ENCODE data around the gene PBX1.

The PBX1 gene

DNA sequence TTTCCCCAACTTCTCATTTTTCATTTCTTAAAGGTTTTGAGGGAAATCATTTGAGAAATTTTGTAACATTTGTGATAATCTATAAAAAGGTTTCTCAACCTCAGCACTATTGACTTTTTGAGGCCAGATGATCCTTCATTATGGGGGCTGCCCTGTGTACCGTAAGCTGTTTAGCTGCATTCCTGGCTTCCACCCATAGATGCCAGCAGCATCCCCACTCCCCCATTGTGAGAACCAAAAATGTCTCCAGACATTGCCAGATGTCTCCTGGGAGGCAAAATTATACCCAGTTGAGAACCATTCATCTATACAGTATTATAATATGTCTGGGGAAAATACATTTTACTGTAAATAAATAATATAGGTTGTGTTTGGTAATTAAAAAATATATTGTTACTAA is 146.0 kb downstream of the PBX1 start:
- DNase-seq, result no peak

DNA sequence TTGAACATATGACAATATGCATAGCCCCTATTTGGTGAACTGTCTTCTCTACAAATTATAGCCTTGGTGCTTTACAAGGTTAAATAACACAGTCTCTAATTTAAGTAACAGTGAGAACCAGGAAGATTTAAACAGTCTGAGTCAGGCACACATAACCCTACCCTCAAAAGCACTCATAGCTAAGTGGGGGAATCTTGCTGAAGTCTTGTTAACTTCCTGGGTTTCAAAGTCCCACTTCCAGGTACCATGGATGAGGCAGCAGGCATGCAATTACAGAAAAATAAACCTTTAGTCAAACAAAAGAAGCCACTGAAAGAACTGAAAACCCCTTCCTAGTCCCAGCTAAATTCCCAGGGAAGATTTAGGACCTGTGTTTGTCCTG is 147.6 kb downstream of the PBX1 start:
- DNase-seq, result no peak

DNA sequence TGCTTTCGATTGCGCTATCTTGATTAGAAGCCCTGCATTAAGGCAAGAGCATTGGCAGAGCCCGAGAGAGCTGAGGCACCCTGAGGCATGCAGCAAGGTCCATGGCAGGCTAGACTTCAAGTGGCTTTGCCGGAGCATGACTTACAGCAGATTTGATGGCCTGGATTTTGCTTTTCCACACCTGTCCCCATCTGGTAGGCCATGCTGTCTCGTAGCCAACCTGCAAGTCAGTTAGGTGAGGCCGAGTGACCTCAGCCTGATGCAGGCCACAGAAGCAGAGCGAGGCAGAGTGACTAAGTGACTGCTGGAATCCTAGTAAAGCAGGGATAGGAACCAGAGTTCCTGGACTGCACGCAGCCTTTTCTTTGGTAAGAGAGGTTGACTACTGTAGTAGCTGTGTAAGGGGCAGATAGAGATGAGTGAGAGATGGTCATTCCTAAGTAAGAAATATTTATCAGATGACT is 148.9 kb downstream of the PBX1 start:
- DNase-seq, result no peak

DNA sequence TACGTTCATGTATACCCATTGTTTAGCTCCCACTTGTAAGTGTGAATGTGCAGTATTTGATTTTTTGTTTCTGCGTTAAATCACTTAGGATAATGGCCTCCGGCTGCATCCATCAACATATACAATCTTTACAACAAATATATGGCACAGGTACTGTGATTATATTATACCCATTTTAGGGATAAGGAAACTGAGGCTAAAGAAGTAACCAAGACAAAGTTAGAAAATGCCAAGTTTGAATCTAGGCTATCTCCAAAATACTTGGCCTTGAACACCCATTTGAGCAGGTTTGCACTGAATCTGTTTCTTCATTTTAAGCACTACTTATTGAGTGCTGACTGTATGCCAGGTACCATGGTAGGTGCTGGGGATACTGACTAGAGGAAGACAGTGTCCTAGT is 149.6 kb downstream of the PBX1 start:
- no peak for DNase-seq

DNA sequence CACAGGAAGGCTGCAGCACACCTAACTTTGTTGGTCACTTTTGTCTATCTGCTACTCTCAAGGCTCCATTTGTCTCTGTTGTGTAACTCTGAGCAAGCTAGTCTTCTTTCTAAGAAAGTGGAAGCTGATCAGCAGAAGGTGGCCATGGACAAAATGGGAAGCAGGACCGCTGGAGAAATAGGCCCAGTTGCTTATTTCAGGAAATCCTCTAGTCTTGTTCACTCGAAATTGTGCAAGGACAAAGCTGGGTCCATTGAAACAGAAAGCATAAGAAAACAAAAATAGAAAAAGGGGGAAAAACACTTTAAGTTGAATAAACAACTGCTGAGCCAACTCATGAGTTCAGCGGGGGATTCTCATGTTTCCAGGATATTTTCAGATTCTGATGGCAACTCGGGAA is 150.1 kb downstream of the PBX1 start:
- DNase-seq, result no peak

DNA sequence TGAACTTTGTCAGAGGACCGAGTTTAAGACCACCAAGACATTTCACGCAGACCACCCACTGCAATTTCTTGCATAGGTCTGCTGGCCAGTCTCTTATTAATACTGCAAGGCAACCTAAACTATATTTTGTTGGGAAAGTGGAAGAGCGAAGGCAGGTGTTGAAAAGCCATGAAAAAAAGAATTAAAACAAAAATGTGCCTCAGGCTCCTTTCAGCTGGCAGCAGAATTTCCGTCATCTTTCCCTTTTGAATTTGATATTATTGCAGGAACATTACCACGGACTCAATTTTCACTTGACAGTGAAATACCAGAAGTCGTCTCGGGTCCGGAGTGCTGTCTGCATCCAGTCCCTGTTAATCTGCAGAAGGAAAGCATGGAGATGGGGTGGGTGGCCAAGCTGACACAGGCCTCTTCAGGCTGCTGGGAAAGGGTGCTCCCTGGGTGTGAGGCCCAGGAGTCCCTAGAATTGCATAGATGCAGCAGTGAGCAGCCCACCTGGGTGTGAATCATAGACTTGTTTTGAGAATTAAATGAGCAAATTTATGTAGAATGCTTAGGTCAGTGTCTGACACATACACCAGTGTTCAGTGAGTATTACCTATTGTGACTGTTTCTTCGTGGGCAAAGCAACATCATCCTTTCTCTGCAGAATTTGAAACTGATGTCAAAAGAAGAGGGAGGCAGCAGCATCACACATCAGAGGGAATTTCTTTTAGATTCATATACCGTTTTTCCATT is 150.7 kb downstream of the PBX1 start:
- DNase-seq, result no peak

DNA sequence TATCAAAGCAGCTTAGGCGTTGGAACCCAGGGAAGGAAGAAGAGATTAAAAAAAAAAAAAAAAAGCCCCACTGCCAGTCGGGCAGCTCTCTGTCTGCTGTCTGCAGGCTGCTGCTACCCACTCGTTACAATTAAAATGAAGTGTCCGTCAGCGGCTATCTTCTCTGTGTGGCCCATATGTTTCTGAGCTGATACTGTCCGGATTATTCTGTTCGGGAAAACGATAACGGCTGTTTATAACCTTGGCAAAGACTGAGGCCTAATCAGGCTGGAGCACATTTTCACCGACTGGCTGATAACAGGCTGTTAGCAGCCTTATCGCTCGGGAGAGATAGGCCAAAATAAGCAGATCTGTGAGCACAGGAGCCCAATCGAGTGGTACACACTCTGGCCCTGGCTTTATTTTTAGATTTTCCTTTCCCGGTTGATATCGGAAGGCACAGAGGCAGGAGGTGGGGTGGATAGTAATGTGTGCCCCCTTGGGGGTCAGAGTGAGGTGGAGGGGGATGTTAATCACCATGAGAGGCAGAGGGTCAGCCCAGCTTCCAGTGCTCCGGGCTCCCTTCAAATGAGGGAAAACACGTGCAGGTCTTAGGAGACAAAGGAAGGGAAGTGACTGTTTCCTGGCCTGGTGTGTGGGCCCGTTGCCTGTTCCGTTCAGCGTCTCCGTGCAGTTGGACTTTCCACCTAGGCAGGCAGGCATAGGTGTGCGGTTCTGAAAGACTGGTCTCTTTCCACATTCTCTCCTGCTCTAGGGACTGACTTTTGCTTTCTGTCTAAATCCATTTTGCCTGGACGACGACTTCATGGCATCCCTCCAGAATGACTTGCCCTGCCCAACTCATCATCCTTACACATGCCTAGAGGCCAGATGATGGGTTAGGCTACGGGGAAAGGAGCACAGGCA is 153.4 kb downstream of the PBX1 start:
- no peak for DNase-seq

DNA sequence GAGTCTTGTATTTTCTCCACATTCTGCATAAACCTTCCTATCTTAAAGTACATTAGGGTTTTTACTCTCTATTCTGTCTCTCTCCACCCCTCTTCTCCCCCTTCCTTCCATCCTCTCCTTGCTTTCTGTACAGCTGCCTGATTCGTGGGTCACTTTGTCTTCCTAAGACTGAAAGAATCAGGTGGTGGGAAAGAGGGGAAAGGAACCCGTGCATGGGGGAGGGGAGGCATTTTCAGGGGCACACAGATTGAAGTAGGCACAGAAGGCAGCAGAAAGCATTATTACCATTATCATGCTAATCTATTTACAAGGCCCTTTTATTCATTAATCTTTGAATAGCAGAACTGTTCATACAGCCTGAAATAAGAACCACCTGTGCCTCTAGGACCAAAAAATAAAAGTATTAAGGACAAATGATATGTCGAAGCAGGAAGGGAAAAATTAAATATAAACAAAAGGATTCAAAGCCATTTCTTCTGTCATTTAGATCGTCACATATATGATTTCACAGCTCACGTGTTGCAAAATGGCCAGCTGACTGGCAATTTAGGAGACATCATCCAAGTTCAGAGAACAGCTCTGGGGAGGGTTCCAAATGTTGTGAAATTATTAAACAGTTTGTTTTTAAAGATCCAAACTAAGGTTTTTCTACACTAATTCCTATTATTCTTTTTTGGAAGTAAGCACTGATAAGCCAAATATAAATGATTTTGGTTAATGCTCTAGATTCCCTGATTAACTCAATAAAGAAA is 154.6 kb downstream of the PBX1 start:
- no peak for DNase-seq

DNA sequence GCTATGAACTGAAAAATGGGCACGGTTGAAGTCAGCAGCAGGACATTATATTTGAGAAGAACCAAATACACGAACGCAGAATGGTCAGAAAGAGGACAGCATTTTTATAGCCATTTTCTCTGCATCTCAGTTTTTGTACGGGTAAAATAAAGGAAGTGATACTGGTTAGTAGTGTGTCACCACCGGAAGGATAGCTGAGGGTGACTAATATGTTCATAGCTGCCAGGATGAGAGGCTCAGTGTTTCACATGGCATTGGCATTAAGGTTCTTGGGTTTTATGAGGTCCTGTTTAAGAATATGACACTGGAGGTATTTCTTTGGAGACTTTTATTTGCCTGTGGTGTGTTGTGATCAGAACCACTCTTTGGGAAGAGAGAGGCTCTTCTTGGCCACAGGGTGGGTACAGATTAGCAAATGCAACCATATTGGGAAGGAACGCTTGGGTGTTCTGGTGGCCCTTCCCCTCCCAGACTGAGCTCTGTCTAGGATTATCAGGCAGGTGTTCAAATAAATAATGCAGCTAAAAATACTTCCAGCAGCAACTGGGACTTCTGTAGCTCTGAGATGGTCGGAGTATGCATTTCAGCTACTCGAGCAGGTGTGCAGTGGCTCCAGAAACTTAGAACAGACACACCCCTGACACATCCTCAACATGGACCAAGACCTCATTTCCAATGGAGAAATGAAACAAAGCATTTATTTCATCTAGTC is 158.2 kb downstream of the PBX1 start:
- no peak for DNase-seq

DNA sequence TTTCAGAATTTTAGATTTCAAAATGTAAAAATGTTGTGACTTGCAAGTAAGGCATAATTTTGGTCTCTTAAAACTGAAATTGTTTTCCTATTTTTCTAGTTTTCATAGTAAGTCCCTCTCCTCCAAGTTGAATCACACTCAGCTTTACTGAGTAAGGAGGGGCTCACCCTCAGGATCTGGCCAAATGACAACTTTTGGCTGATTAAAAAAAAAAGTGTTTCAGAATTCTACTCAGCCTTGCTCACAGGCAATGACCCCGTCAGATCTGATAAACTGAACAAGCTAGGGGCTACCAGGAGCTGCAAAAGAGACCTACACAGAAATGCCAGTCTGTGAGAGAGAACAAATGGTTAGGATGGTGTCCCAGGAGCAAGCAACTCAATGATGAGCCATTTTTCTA is 159.8 kb downstream of the PBX1 start:
- DNase-seq, result no peak

DNA sequence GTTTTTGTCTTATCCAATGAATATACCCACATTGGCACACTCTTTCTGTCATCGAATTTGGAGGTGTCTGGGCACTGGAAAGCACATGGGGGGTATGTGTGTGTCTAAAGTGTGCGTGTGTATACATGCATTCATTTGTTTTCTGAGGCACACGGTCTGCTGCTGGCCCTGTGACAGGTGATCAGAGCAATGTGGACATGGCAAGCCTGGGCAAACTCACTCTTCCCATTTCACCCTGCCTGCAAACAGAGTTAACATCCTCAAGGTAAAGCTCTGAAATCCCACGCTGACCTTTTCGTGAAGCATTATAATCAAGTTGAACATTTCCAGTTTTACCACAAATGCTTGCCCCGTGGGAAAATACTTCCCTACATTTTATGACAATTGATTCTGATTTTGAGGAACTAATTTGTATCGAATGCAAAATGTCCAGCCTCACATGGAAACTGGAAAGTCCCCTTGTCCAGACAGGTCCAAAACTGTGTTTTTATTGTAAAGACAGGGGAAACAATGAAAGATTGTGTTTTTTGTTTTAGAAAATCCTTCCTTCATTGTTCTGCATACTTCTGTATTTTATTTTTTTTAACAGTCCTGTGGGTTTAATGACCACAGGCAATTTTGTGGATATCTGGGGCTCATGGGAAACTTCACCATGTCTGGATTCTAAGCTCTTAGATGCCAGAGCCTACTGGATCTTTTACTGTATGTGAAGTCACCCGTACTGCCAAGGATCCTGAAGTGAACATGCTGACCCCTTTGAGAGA is 160.9 kb downstream of the PBX1 start:
- DNase-seq, result no peak

DNA sequence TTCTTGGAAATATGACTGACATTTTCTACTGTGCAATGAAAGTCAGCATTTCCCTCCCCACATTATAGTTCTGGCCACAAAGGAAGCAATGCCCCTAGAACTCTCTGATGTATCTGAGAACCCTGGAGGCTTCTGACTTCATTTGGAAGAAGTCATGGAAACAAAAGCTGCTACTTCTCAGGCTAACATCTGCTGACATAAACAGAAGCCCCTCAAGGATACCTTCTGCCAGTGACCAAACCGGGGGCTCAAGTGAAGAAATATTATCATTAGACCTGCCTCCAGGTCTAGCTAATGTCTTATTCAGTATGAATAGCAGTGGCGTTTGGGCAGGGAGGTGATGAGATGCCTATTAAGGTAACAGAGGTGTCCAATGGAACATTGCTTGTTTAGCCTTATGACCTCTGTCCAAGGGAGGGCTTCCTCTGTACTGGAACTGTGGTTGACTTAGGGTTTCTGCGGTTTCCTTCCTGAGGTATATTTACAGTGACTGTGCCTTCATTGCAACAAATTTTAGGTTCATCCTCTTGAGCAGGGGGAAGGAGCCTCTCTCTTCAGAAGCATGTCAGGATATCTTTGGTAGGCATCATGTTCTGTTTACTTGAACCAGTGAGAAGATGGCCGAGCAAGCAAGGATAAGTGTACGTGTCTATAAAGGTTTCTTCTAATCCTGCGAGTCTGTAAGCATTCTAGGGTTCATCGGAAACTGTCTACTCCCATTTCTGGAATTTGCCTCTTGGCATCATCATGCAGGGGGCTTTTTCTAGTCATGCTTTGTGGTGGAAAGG is 161.7 kb downstream of the PBX1 start:
- no peak for DNase-seq

DNA sequence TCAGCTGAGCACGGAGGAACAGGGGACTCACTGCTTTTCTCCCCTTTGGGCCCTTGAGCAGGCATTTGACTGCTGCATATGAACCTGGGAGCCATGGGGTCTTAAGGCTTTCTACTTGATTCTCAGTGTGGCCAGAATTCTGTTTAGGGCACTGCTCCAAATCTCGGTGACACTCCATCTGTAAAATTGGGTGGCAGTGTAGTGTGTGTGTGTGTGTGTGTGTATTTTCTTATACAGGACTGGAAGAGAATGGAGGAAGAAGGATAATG is 162.2 kb downstream of the PBX1 start:
- no peak for DNase-seq

DNA sequence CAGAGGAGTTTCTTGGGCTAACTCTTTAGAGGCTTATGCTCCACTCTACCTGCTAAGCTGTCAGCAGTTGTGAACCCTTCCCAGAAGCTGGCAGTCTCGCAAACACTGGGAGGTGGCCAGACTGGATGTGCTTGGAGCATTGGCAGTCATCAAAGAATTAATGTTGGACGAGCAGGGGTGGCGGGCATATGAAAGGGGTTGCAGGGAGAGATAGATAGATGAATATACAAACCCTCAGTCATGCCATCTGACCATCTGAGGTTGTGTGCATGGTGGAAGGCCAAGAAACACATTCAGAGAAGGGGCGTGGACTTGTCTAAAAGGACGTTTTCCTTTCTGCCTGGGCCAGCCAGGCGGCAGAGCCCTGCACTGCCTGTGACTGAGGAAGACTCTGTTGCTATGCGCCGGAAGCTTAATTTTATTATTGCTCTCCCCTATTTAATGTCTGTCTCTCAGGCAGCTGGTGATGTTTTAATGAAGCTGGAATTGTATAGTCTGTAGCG is 164.4 kb downstream of the PBX1 start:
- DNase-seq, result no peak

DNA sequence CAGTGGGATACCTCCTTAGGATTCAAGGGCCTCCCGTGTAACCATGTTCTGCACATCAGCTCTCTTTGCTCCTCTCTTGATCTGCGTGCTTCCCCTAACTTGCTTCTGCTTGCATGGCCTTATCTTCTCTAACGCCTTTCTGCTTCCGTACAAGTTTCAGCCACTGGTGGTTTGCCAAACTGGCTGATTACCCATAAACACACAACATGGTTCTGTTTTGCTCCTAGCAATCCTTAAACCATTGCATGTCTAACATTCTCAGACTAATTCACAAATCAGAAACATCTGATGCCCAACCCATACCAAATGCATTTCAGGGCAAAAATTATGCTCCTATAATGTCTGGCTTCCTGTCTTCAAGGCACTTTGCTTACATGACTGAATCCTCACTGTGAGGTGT is 166.4 kb downstream of the PBX1 start:
- DNase-seq, result no peak

DNA sequence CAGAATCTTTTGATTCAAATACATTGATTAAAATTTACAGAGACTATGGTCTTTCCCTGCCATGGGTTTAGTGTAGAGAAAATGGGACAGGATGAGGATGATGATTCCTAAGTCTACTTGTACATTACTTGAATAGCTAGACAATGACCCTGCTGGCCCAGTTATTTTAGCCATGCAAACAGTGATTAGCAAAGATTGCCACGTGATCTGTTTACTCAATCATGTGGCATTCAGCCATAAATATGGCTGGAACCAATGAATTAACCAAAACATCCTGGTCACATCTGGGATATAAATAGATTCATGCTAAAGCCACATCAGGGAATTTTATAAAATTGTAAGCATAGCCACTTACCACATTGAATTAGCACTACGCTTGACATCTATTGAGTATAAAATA is 167.3 kb downstream of the PBX1 start:
- no peak for DNase-seq

DNA sequence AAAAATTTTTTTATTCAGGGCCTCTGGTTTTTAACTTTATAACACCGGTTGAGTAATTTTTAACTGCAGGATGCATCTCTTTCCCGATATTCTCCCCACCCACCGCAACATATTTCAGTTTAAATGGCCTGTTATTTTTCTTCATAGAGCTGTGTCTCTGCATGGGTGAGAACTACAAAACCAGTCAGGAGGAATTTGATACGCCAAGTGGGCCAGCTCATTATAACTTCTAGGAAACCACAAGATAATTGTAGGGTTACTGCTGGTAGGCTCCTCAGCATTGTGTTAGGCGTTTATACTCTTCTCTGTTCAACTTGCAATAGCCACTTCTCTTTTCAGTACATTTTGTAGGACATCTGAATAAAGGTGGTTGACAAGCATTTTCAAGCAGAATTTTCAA is 169.7 kb downstream of the PBX1 start:
- no peak for DNase-seq

DNA sequence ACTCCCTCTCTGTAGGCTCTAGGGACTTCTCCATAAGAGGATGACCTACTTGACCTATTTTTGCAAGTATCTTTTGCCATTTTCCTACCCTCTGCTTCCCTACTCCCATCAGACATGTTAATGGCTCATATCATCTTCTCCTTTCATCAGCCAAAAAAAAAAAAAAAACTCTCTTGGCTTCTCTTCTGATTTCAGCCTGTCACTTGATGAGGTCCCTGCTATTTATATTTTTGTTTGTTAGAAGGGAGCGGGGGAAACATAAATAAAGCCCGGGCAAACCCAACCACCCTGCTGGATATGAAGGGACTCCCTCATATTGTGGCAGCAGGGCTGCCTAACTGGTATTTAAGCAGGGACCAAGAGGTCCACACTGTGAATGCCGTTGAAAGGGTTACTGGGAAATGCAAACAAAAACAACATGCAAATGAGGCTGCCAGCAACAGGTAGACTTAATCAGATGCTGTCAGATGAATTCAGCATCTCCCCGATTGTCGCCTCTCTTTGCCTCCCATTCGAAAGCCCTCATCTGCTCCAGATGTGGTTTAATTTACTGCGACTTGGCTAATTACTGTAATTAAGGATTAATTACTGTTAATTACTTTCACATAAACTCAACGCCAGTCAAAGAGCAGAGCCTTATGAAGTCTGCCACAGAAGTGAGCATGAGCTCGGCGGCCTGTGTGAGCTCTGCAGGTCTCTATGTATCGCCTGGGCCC is 172.3 kb downstream of the PBX1 start:
- no peak for DNase-seq

DNA sequence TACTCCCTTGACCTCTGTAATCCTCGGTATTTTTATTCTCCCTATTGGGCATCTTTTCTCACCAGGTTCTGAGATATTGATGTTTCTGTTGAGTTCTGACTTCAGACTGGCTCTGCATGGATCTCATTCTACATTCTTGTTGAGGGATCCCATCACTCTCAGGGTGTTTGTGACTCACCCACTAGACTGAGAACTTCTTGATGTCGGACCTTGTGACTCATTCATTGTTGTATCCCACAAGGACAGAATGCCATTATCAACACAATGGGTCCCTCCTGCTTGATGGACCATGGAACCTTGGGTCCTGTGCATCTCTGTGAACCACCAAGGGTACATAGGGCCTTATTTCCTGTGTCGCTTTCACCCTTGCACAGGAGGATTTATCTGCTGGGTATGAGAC is 174.1 kb downstream of the PBX1 start:
- no peak for DNase-seq

DNA sequence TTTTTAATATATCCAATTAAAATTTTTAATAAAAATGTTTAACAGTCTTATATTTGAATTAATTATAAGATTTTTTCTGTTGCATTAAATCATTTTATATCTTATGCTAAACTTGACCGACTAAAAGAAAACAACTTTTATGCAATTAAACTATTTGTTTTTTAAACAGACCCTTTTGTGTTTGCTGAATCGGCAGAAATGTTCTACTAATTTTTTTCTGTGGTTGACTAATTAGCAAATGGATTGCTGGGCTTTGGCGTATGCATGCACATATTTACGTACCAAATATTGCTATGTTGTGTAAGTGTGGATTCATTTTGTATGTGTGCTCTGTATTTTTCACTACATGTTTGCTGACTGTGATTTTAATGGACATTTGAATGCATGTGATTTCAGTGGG is 174.8 kb downstream of the PBX1 start:
- no peak for DNase-seq
